Cardiac muscle cell (in vitro differentiated cells and primary cell): ENCODE results near the gene IER2. TPM values are rescaled to one million over a fixed set of nuclear protein-coding genes. Genes with fewer than 3 reads are reported as not detected.

Experiments
- DNase-seq, 2 donors: peaks; one replicate each; pipeline versions ENCODE4 v3.0.0 to v3.0.0-alpha.2; 2010 to 2017; ENCODE audit warnings: low read depth in 1 of 2, low spot score in 1 of 2
- H3K27ac ChIP-seq: fragments of 200-600 bp; sonication (generic); 2 replicates; pipeline ENCODE4 v1.5.1; 2016
- H3K27me3 ChIP-seq: fragments of 200-600 bp; sonication (generic); 2 replicates; pipeline ENCODE4 v1.6.0; 2016; ENCODE audit warnings: control low read depth
- H3K36me3 ChIP-seq: fragments of 200-600 bp; sonication (generic); 2 replicates; pipeline ENCODE4 v1.5.1; 2016; ENCODE audit warnings: control low read depth
- H3K4me1 ChIP-seq: fragments of 200-600 bp; sonication (generic); 2 replicates; pipeline ENCODE4 v1.8.1; 2017; ENCODE audit warnings: low read depth, mild to moderate bottlenecking, mixed run types
- H3K4me3 ChIP-seq: fragments of 200-600 bp; sonication (generic); 2 replicates; pipeline ENCODE4 v1.5.1; 2016; ENCODE audit warnings: mild to moderate bottlenecking
- H3K9me3 ChIP-seq: fragments of 200-600 bp; sonication (generic); 2 replicates; pipeline ENCODE4 v1.5.1; 2017; ENCODE audit warnings: low read depth, mild to moderate bottlenecking, control low read depth
- polyA plus RNA-seq: library from polyadenylated mRNA; unstranded; fragments of >200 nt; fragmentation: Nextera tagmentation; extraction: Ambion mirVana; gene quantifications from 2 replicates; pipeline ENCODE4 v1.2.1, GENCODE V29; 2016
- total RNA-seq: library from RNA; depleted of rRNA; stranded (reverse); fragments of >200 nt; gene quantifications from 2 replicates; pipeline ENCODE4 v1.2.3, GENCODE V29; 2016
- TF ChIP-seq, protein P1 (sequence below): IDR thresholded peaks from 2 replicates; pipeline ENCODE4 v1.5.1; 2012; ENCODE audit warnings: low read depth, mild to moderate bottlenecking, low read length

Gene IER2
- total and polyA plus RNA-seq, 2 experiments from 2014 or later, result 77.6 to 110 TPM

- Histone ChIP-seq H3K9me3 (no peaks in the 10 kb centered on the region), H3K4me3 (no peak overlapping the region), H3K4me1 (peaks cover 4% of the 10 kb centered on the region), H3K27ac (no peak overlapping the region), H3K27me3 (no peaks in the 10 kb centered on the region), H3K36me3 (no peaks in the 10 kb centered on the region)
- TF ChIP-seq, protein P1, sequence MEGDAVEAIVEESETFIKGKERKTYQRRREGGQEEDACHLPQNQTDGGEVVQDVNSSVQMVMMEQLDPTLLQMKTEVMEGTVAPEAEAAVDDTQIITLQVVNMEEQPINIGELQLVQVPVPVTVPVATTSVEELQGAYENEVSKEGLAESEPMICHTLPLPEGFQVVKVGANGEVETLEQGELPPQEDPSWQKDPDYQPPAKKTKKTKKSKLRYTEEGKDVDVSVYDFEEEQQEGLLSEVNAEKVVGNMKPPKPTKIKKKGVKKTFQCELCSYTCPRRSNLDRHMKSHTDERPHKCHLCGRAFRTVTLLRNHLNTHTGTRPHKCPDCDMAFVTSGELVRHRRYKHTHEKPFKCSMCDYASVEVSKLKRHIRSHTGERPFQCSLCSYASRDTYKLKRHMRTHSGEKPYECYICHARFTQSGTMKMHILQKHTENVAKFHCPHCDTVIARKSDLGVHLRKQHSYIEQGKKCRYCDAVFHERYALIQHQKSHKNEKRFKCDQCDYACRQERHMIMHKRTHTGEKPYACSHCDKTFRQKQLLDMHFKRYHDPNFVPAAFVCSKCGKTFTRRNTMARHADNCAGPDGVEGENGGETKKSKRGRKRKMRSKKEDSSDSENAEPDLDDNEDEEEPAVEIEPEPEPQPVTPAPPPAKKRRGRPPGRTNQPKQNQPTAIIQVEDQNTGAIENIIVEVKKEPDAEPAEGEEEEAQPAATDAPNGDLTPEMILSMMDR, result no peak
- peak in 1 of 2 donors; percentile 78 for DNase-seq
Observed at GRCh38 chr19:13120817-13121216, 29.4 kb upstream of the IER2 start.

DNA sequence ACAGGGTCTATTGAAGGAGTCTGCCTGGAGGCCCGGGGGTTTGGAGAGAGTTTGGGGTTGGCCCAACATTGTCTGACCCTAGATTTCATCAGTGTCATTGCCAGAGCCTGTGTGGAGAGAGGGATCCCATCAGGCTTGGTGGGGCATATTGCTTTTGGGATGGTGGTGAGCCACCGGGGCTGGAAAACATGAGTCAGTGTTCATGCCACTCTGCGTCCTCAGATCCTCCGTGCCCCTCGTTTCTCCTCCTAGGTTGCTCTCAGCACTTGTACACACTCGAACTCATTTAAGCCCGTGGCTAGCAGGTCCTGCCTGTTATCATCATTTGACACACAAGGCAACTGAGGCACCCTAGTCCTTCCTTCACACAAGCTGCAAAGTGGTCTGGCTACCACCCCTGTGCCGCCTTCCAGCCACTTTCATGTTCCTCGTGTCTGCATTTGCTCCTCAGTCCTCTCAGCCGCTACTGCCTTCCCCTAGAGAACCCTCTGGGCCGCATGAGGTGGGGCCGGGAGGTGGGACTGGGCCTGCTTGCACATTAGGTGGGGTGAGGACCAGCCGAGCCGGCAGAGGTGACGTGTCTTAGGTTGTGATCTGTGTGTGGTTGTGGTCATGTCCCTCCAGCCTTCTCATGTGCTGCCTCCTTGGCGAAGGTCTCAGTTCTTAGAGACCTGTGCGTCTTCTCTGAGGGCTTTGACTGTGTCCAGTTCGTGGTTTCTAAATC, 28.5 kb upstream of the IER2 start:
- peak overlapping the region; percentile 18 for H3K27ac ChIP-seq

DNA sequence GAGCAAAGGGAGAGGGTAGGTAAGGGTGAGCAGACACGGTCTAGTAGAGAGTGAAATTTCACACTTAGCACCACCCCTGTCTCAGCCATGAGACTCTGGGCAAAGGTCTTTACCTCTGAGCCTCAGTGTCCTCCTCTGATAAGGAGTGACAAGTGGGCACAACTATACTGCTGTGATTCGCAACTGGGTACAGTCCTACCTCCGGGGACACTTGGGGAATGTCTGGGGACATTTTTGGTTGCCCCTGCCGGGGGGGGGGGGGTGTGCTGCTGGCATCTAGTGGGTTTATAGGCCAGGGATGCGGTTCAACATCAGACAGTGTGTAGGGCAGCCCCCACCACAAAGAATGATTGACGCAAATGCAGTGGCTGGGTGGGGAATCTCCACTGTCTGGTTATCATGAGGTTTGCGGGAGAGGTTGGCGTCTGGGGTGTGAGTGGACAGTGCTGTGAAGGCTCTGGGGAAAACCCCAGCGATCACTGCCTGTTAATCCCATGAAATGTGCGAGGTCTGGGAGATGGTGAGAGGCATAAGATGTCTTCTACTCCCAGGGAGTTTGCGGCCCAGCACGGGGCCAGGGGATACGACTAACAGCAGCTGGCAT, 27.8 kb upstream of the IER2 start:
- Histone ChIP-seq H3K9me3 (no peaks in the 10 kb centered on the region), H3K4me3 (no peak overlapping the region), H3K36me3 (no peaks in the 10 kb centered on the region), H3K27me3 (no peaks in the 10 kb centered on the region), H3K4me1 (peaks cover 4% of the 10 kb centered on the region), H3K27ac (no peak overlapping the region)
- DNase-seq, result no peak
- TF ChIP-seq, protein P1, result no peak

More for the DNA sequence above, 28.5 kb upstream of the IER2 start:
- H3K4me3 ChIP-seq, result no peak overlapping the region
- no peaks in the 10 kb centered on the region for H3K9me3 ChIP-seq
- DNase-seq, result no peak
- TF ChIP-seq, protein P1, result no peak
- peaks cover 4% of the 10 kb centered on the region for H3K4me1 ChIP-seq
- H3K27me3 ChIP-seq, result no peaks in the 10 kb centered on the region
- no peaks in the 10 kb centered on the region for H3K36me3 ChIP-seq

GRCh38 chr19:13122980-13123957, 26.9 kb upstream of the IER2 start:
- no peaks in the 10 kb centered on the region for H3K36me3 ChIP-seq
- H3K27me3 ChIP-seq, result no peaks in the 10 kb centered on the region
- TF ChIP-seq, protein P1, result no peak
- H3K9me3 ChIP-seq, result no peaks in the 10 kb centered on the region
- H3K4me3 ChIP-seq, result no peak overlapping the region
- no peak overlapping the region for H3K27ac ChIP-seq
- peaks cover 4% of the 10 kb centered on the region for H3K4me1 ChIP-seq
- no peak for DNase-seq

DNA sequence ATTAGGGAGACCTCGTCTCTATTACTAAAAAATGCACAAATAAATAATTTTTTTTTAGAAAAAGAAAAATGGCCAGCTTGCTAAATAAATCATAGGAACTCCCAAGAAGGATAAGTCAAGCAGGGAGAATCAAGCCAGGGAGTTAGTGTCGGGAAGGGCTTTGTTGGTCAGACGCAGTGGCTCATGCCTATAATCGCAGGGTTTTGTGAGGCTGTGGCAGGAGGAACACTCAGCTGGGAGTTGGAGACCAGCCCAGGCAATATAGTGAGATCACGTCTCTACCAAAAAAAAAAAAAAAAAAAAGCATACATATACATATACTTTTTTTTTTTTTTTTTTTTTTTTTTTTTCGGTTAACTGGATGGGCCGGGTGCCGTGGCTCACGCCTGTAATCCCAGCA, 23.2 kb upstream of the IER2 start:
- no peak overlapping the region for H3K4me3 ChIP-seq
- no peaks in the 10 kb centered on the region for H3K4me1 ChIP-seq
- TF ChIP-seq, protein P1, result no peak
- H3K9me3 ChIP-seq, result no peaks in the 10 kb centered on the region
- no peak overlapping the region for H3K27ac ChIP-seq
- H3K27me3 ChIP-seq, result no peaks in the 10 kb centered on the region
- no peak for DNase-seq
- no peaks in the 10 kb centered on the region for H3K36me3 ChIP-seq
